Common myeloid progenitor, CD34-positive (primary cell): ENCODE results near the gene CAMK1D.

Experiments used
- CTCF ChIA-PET: fragments of 350-600 bp; sonication (Branson Sonifier 250); formaldehyde crosslinking; loops from one replicate; lab custom pipeline; 2021; ENCODE audit warnings: antibody characterized with exemption; lab: Charles Lee
- POLR2A ChIA-PET: fragments of 350-600 bp; sonication (Branson Sonifier 250); formaldehyde crosslinking; loops from one replicate; lab custom pipeline; 2021; ENCODE audit warnings: antibody characterized with exemption; lab: Charles Lee
- DNase-seq, 3 donors: peaks; one replicate each; pipeline versions ENCODE4 v3.0.0 to v3.0.0-alpha.2; 2013
- H3K27ac ChIP-seq, 2 experiments: 1 replicate in 1 of 2; 2 replicates in 1 of 2; pipeline ENCODE4 v1.7.0; 2013; ENCODE audit warnings: inconsistent platforms in 2 of 2, low read length in 2 of 2, mild to moderate bottlenecking in 2 of 2, low read depth in 1 of 2, moderate library complexity in 1 of 2; ENCODE audit not compliant: severe bottlenecking in 2 of 2, insufficient read depth in 1 of 2, poor library complexity in 1 of 2
- H3K27me3 ChIP-seq, 5 experiments: replicated peaks in 2 of 5; 1 replicate in 3 of 5; 2 replicates in 2 of 5; pipeline versions ENCODE4 v1.6.1 to v1.7.0; 2013; ENCODE audit warnings: low read length in 4 of 5, mild to moderate bottlenecking in 2 of 5, moderate library complexity in 2 of 5, inconsistent platforms in 1 of 5; ENCODE audit not compliant: insufficient read depth in 5 of 5, control insufficient read depth in 4 of 5
- H3K36me3 ChIP-seq, 4 experiments: 1 replicate in 2 of 4; 2 replicates in 2 of 4; pipeline versions ENCODE4 v1.6.1 to v1.7.0; 2013; ENCODE audit warnings: low read length in 3 of 4, control low read depth in 1 of 4, mild to moderate bottlenecking in 1 of 4; ENCODE audit not compliant: control insufficient read depth in 4 of 4, insufficient read depth in 4 of 4
- H3K4me1 ChIP-seq, 4 experiments: 1 replicate in 3 of 4; 2 replicates in 1 of 4; pipeline versions ENCODE4 v1.6.1 to v1.7.1; 2013; ENCODE audit warnings: low read length in 3 of 4, mild to moderate bottlenecking in 3 of 4, control low read depth in 1 of 4, inconsistent platforms in 1 of 4, moderate library complexity in 1 of 4; ENCODE audit not compliant: control insufficient read depth in 4 of 4, insufficient read depth in 4 of 4; ENCODE audit errors: control extremely low read depth in 1 of 4
- H3K4me3 ChIP-seq, 7 experiments: 1 replicate in 4 of 7; 2 replicates in 3 of 7; pipeline versions ENCODE4 v1.5.1 to v1.7.0; 2013; ENCODE audit warnings: mild to moderate bottlenecking in 7 of 7, low read length in 6 of 7, moderate library complexity in 6 of 7, inconsistent platforms in 2 of 7, low read depth in 2 of 7, control low read depth in 1 of 7; ENCODE audit not compliant: insufficient read depth in 4 of 7, control insufficient read depth in 1 of 7; ENCODE audit errors: extremely low read depth in 1 of 7
- H3K9me3 ChIP-seq, 5 experiments: 1 replicate in 4 of 5; 2 replicates in 1 of 5; pipeline versions ENCODE4 v1.6.1 to v1.7.1; 2013; ENCODE audit warnings: low read length in 4 of 5, mild to moderate bottlenecking in 2 of 5, inconsistent platforms in 1 of 5, low read depth in 1 of 5, moderate library complexity in 1 of 5; ENCODE audit not compliant: control insufficient read depth in 4 of 5, insufficient read depth in 2 of 5; ENCODE audit errors: control extremely low read depth in 1 of 5
- WGBS: methylation state at CpG from one replicate; pipeline ENCODE4 v1.1.5; 2013; ENCODE audit not compliant: insufficient coverage; 5-methylcytosine and 5-hydroxymethylcytosine counted together

CAMK1D gene

DNA sequence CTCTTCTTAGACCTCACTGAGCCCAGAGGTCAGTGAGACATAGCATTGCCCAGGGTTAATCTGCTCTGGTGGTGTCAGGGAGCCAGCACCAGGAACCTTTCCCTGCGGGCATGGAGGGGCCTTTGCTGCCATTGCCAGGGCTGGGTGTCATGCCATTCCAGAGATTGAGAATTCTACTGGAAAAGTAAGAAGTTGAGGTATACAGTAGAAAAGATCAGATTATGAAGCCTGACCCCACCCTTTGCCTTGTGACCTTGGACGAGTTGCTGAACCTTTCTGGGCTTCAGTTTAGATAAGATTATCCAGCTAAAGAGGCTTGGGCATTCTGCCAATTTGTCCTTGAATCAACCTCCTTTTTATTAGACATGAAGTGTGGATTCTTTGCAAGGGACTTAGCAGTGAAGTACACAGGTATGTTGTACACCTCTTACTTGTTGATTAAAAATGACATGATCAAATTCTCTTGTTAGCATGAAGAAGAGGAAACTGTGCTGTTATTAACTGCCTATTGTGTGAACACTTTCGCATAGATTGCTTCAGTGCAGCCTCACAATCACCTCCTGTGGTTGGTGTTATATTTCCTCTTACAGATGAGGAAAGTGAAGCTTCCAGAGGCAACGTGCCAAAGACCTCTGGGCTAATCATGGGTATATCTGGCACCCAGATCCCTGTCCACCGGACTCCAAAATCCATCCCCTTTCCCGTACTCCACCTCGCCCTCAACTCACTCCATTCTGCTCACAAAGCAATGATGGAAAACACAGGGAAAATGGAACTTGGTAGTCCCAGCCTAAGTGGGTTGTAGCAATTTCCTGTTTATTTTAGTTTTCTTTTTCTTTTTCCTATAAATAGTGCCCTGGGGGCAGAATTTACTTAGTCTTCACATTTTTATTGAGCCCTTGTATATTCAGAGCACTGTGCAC is 151.3 kb downstream of the CAMK1D start:
- H3K27ac ChIP-seq: no peak overlapping the region
- H3K36me3 ChIP-seq: peaks cover 0 to 2% (median 0%) of the 10 kb centered on the region in 4 experiments
- peak in 2 of 3 donors; percentile 65 to 67 for DNase-seq
- CTCF ChIA-PET: no interaction called here
- H3K4me1 ChIP-seq: peaks cover 8 to 15% (median 12%) of the 10 kb centered on the region in 4 experiments
- peaks cover 0 to 2% (median 0%) of the 10 kb centered on the region in 5 experiments for H3K27me3 ChIP-seq
- POLR2A ChIA-PET: no interaction called here
- peaks cover 0 to 2% (median 0%) of the 10 kb centered on the region in 5 experiments for H3K9me3 ChIP-seq
- 50% methylated on average over 2 of the region's 7 CpGs for WGBS
- H3K4me3 ChIP-seq: no peak overlapping the region

DNA sequence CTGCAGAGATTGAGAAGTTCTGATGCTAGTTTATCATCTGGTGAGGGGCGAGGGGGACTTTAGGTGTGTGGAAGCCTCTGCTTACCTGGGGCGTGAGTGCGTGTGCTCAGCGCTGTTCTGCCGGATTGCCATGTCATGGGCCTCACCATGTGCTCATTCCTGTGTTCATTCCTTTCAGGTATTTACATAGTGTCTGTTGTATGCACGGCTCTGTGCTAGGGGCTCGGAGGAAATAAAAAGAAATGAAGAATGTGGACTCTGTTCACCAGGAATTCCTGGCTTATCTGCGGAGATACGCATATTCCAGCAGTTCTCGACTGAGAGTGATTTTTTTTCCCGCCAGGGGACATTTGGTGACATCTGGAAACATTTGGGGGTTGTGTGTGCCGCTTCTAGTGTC is 152.0 kb downstream of the CAMK1D start:
- peaks cover 0 to 2% (median 0%) of the 10 kb centered on the region in 4 experiments for H3K36me3 ChIP-seq
- no peak overlapping the region for H3K4me3 ChIP-seq
- DNase-seq: no peak
- 97% methylated on average over 6 of the region's 12 CpGs for WGBS
- ChIA-PET CTCF (no interaction called here), POLR2A (no interaction called here)
- no peak overlapping the region for H3K27ac ChIP-seq
- peaks cover 0 to 2% (median 0%) of the 10 kb centered on the region in 5 experiments for H3K27me3 ChIP-seq
- H3K4me1 ChIP-seq: peaks cover 8 to 15% (median 12%) of the 10 kb centered on the region in 4 experiments
- H3K9me3 ChIP-seq: peaks cover 0 to 2% (median 0%) of the 10 kb centered on the region in 5 experiments

DNA sequence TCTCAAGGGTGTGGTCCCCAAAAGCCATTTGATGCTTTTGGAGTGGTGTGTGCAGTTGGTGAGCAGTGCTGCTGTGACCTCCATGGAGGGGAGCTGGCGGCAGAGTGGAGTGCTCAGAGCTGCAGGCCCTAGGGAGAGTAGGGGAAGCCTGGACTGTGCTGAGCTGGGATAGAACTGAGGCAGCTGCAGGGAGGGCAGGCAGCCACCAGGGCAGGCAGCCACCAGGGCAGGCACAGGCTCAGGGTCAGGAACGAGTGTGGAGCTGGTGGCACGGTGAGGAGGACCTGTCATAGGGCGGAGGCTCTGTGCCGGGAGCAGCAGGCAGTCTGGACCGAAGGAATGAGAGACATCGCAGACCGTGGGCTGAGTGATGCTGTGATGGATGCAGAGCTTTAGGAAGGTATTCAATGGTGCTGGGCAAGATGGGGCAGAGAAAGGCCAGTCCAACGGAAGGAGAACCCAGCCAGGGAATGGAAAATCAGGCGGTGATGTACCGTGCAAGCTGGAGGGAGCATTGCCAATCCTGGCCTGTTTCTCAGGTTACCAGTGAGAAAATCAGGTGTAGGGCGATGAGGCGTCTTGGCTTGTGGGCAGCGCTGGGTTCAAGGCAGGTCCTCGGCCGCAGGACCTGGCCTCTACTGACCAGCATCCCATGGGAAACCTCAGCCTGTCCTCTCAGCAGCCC is 152.6 kb downstream of the CAMK1D start:
- DNase-seq: no peak
- ChIA-PET CTCF (no interaction called here), POLR2A (no interaction called here)
- Histone ChIP-seq H3K9me3 (peaks cover 0 to 2% (median 0%) of the 10 kb centered on the region in 5 experiments), H3K4me1 (peaks cover 10 to 15% (median 12%) of the 10 kb centered on the region in 4 experiments), H3K36me3 (peaks cover 0 to 2% (median 0%) of the 10 kb centered on the region in 4 experiments), H3K4me3 (no peak overlapping the region), H3K27ac (no peak overlapping the region), H3K27me3 (peaks cover 0 to 2% (median 0%) of the 10 kb centered on the region in 5 experiments)
- 100% methylated on average over 12 of the region's 16 CpGs for WGBS

DNA sequence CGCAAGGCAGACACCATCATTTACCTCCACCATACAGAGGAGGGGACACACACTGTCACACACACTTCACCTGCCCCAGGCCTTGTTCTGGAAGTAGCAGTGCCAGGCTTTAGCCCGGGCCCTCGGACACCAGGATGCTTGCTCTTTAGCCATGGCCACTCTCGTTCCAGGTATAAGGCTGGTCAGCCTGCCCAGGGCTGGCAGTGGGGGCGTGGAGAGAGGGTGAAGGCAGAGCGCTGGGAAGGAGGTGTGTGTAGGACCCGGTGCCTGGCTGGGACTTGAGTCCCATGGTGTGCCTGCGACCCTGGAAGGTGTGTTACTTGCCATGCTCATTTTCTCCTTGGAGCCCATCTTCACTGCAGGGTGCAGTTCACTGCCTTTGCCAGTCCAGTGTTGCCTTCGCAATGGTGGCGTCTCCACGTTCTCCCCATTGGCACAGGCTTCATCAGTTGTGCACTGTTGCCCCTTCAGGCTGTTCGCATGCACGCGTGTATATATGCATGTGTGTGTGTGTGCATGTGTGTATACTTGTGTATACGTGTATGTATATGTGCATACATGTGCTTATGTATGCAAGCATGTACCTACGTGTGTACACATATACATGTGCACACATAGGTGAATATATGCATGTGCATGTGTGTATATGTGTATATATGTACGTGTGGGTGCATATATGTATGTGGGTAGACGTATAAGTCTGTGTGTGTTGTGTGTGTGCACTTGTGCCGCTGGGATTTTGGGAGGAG is 153.4 kb downstream of the CAMK1D start:
- no peak overlapping the region for H3K27ac ChIP-seq
- peaks cover 0 to 2% (median 0%) of the 10 kb centered on the region in 4 experiments for H3K36me3 ChIP-seq
- H3K4me3 ChIP-seq: no peak overlapping the region
- ChIA-PET CTCF (no interaction called here), POLR2A (no interaction called here)
- peak in 1 of 3 donors; percentile 14 for DNase-seq
- WGBS: 95% methylated on average over 15 of the region's 19 CpGs
- H3K27me3 ChIP-seq: peaks cover 0 to 2% (median 0%) of the 10 kb centered on the region in 5 experiments
- H3K9me3 ChIP-seq: peaks cover 0 to 2% (median 0%) of the 10 kb centered on the region in 5 experiments
- peaks cover 13 to 19% (median 17%) of the 10 kb centered on the region in 4 experiments for H3K4me1 ChIP-seq

DNA sequence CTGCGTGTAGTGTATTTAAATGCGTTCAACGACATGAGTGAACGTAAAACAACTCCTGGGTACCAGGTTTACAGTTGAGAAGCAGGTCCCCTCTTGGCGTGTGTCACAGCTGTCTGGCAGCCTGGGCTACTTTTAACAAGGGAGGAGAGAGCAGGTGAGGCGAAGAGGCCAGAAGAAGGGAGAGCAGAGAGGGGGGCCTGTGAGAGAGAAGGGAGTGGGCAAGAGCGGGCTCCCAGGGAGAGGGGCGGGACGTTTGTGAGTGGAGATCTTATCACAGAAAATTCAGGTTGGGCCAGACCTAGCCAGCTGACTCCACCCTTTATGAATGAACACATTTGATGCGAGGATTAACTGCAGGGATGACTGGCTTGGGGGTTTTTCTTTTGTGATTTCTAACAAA is 154.0 kb downstream of the CAMK1D start:
- Histone ChIP-seq H3K27ac (no peak overlapping the region), H3K27me3 (peaks cover 0 to 2% (median 0%) of the 10 kb centered on the region in 5 experiments), H3K36me3 (peaks cover 0 to 3% (median 1%) of the 10 kb centered on the region in 4 experiments), H3K4me3 (no peak overlapping the region), H3K4me1 (peaks cover 13 to 22% (median 19%) of the 10 kb centered on the region in 4 experiments), H3K9me3 (peaks cover 0 to 1% (median 0%) of the 10 kb centered on the region in 5 experiments)
- DNase-seq: no peak
- CTCF ChIA-PET: no interaction called here
- POLR2A ChIA-PET: no interaction called here
- 94% methylated on average over 10 of the region's 10 CpGs for WGBS

DNA sequence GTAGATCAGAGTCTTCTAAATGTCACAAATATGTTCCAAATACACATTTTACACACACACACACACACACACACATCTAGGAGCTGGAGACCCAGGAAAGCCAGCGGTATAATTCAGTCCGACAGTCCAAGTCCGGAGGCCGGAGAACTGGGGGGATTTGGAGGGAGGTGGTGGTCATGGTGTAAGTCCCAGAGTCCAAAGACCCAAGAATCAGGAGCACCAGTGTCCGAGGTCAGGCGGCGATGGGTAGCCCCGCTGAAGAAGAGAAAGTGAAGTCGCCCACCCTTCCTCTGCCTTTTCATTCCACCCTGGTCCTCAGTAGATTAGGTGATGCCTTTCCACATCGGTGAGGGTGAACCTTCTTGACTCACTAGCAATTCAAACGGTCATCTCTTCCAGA is 154.8 kb downstream of the CAMK1D start:
- Histone ChIP-seq H3K36me3 (peaks cover 0 to 4% (median 1%) of the 10 kb centered on the region in 4 experiments), H3K4me3 (no peak overlapping the region), H3K27ac (no peak overlapping the region), H3K27me3 (peaks cover 0 to 2% (median 0%) of the 10 kb centered on the region in 5 experiments), H3K9me3 (no peaks in the 10 kb centered on the region), H3K4me1 (peaks cover 13 to 23% (median 19%) of the 10 kb centered on the region in 4 experiments)
- POLR2A ChIA-PET: no interaction called here
- WGBS: 100% methylated on average over 2 of the region's 11 CpGs
- CTCF ChIA-PET: no interaction called here
- no peak for DNase-seq
